Ovary (tissue), 3 donors: ENCODE measurements around the gene UPK3B.
"Not testable (repeated sequence)": the region's sequence is repeated elsewhere in the genome, so short reads cannot be mapped to it uniquely, and the experiment has no call there.

ENCODE experiments used
- EP300 ChIP-seq: sonication (generic); formaldehyde crosslinking; IDR thresholded peaks from one replicate; pipeline ENCODE4 v1.6.1; 2017; ENCODE audit warnings: antibody characterized with exemption
- POLR2A ChIP-seq: fragments of 450-650 bp; IDR thresholded peaks from one replicate; pipeline ENCODE4 v1.6.1; 2017; ENCODE audit warnings: antibody characterized with exemption, mild to moderate bottlenecking, moderate library complexity
- TF ChIP-seq, protein P1 (sequence below), 3 donors: fragments of 450-650 bp in 2 of 3; fragments of 200-600 bp in 1 of 3; IDR thresholded peaks; one replicate each; pipeline versions ENCODE4 v1.5.1 to v1.8.0; 2016 to 2022; ENCODE audit warnings: antibody characterized with exemption in 3 of 3, mild to moderate bottlenecking in 1 of 3
- donor health status: DM: no; HTN: no; CAD: no.

DNA sequence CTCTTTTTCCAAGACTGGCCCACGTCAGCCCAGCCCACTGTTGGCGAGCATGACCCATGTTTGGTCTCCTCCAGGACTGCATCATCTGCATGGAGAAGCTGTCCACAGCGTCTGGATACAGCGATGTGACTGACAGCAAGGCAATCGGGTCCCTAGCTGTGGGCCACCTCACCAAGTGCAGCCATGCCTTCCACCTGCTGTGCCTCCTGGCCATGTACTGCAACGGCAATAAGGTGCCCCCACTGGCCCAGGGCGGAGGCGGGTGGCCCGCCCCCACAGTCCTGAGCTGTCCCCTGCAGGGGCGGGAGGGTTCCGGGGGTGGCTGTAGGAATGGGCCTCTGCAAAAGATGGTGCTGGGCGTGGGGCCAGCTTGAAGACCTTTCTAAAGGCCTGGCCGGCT lies 8.1 kb upstream of the UPK3B start:
- TF ChIP-seq POLR2A, EP300: not testable (repeated sequence)
- TF ChIP-seq, protein P1, sequence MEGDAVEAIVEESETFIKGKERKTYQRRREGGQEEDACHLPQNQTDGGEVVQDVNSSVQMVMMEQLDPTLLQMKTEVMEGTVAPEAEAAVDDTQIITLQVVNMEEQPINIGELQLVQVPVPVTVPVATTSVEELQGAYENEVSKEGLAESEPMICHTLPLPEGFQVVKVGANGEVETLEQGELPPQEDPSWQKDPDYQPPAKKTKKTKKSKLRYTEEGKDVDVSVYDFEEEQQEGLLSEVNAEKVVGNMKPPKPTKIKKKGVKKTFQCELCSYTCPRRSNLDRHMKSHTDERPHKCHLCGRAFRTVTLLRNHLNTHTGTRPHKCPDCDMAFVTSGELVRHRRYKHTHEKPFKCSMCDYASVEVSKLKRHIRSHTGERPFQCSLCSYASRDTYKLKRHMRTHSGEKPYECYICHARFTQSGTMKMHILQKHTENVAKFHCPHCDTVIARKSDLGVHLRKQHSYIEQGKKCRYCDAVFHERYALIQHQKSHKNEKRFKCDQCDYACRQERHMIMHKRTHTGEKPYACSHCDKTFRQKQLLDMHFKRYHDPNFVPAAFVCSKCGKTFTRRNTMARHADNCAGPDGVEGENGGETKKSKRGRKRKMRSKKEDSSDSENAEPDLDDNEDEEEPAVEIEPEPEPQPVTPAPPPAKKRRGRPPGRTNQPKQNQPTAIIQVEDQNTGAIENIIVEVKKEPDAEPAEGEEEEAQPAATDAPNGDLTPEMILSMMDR (IDR thresholded peaks at IDR 0.05) = not testable (repeated sequence)
